ENCODE results near the gene FGD6. TPM values are rescaled to one million over a fixed set of nuclear protein-coding genes. Genes with fewer than 3 reads are reported as not detected.

The FGD6 gene
- total RNA-seq, 1 experiment from 2014 or later, result 28.3 TPM

DNA sequence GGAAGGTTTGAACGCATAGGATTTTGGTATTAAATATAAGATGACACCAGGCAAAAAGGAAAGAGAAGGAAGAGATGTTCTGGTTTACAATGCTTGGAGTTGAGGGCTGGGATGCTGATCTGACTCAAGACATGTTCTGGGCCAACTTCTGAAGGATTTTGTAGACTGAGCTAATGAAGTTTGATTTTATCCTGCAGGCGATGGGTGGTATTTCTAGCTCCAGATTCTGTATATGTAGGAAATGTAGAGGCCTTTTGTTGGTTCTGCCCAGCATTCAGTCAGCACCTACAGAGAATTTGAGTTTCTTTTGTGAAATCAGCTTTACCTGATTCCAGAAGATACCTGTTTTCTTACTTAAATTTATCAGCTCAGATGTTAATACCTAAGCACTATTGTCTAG lies 48.5 kb upstream of the FGD6 start:
- no peaks in the 10 kb centered on the region for H3K9me3 ChIP-seq (ENCODE audit: control insufficient read depth, insufficient read depth, low read depth, low read length)
- intact Hi-C loops (cut with micrococcal nuclease; ENCODE audit: unreplicated experiment), result no loop called here
- ATAC-seq (no peak), DNase-seq (ENCODE audit: low read depth, low spot score) (no peak)
- TF ChIP-seq TCF7L2 (IDR thresholded peaks at IDR 0.05; ENCODE audit: low read depth, low read length) (no peak), SIN3A (IDR thresholded peaks at IDR 0.05; ENCODE audit: borderline replicate concordance, insufficient read depth, low read depth, low read length) (no peak), POLR2AphosphoS5 (IDR thresholded peaks at IDR 0.05; ENCODE audit: low read depth, low read length) (no peak)
- TF ChIP-seq, protein P1, sequence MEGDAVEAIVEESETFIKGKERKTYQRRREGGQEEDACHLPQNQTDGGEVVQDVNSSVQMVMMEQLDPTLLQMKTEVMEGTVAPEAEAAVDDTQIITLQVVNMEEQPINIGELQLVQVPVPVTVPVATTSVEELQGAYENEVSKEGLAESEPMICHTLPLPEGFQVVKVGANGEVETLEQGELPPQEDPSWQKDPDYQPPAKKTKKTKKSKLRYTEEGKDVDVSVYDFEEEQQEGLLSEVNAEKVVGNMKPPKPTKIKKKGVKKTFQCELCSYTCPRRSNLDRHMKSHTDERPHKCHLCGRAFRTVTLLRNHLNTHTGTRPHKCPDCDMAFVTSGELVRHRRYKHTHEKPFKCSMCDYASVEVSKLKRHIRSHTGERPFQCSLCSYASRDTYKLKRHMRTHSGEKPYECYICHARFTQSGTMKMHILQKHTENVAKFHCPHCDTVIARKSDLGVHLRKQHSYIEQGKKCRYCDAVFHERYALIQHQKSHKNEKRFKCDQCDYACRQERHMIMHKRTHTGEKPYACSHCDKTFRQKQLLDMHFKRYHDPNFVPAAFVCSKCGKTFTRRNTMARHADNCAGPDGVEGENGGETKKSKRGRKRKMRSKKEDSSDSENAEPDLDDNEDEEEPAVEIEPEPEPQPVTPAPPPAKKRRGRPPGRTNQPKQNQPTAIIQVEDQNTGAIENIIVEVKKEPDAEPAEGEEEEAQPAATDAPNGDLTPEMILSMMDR (IDR thresholded peaks at IDR 0.05), result no peak
- TF ChIP-seq, protein P2, sequence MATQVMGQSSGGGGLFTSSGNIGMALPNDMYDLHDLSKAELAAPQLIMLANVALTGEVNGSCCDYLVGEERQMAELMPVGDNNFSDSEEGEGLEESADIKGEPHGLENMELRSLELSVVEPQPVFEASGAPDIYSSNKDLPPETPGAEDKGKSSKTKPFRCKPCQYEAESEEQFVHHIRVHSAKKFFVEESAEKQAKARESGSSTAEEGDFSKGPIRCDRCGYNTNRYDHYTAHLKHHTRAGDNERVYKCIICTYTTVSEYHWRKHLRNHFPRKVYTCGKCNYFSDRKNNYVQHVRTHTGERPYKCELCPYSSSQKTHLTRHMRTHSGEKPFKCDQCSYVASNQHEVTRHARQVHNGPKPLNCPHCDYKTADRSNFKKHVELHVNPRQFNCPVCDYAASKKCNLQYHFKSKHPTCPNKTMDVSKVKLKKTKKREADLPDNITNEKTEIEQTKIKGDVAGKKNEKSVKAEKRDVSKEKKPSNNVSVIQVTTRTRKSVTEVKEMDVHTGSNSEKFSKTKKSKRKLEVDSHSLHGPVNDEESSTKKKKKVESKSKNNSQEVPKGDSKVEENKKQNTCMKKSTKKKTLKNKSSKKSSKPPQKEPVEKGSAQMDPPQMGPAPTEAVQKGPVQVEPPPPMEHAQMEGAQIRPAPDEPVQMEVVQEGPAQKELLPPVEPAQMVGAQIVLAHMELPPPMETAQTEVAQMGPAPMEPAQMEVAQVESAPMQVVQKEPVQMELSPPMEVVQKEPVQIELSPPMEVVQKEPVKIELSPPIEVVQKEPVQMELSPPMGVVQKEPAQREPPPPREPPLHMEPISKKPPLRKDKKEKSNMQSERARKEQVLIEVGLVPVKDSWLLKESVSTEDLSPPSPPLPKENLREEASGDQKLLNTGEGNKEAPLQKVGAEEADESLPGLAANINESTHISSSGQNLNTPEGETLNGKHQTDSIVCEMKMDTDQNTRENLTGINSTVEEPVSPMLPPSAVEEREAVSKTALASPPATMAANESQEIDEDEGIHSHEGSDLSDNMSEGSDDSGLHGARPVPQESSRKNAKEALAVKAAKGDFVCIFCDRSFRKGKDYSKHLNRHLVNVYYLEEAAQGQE (IDR thresholded peaks at IDR 0.05; ENCODE audit: insufficient read depth in 1 of 2, low read depth in 2 of 2, low read length in 1 of 2), result no peak
- peaks cover 23% of the 10 kb centered on the region for H3K36me3 ChIP-seq (ENCODE audit: control insufficient read depth, insufficient read depth, low read length)
- no peaks in the 10 kb centered on the region for H3K4me1 ChIP-seq (ENCODE audit: control insufficient read depth, insufficient read depth, low read length)
- H3K27ac ChIP-seq (ENCODE audit: low read length), result no peak overlapping the region
- POLR2A ChIA-PET, result interaction anchor here (0.6 kb wide), 1 partner anchor 574 kb away, joined by 3 read pairs; no protein-coding TSS in a partner anchor
- BruUV-seq (replicated peaks), result no TSS peak
- no peaks in the 10 kb centered on the region for H3K27me3 ChIP-seq (ENCODE audit: control insufficient read depth, insufficient read depth, low read length)
- CTCF ChIA-PET, result no interaction called here
- in situ Hi-C loops (cut with HindIII; ENCODE audit: low pct_unique_long_range_greater_than_20kb, low sequenced_read_pairs), result no loop called here
- H3K4me3 ChIP-seq (ENCODE audit: low read depth in 2 of 2, low read length in 2 of 2), result no peak overlapping the region

DNA sequence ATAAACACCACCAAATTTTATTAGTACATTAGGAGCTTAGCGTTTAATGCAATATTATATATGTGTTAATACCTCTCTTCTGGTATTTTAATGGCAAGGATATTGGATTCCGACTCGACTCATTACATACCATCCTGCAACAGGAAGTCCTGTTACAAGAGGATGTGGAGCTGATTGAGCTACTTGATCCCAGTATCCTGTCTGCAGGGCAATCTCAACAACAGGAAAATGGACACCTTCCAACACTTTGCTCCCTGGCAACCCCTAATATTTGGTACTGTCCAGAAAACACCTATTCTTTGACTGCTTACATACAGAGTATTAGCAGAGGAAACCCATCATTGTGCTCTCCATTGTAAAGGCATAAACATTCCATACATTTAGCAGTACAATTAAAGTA lies 45.5 kb upstream of the FGD6 start:
- Histone ChIP-seq H3K36me3 (ENCODE audit: control insufficient read depth, insufficient read depth, low read length) (peaks cover 31% of the 10 kb centered on the region), H3K27me3 (ENCODE audit: control insufficient read depth, insufficient read depth, low read length) (no peaks in the 10 kb centered on the region), H3K9me3 (ENCODE audit: control insufficient read depth, insufficient read depth, low read depth, low read length) (no peaks in the 10 kb centered on the region), H3K27ac (ENCODE audit: low read length) (no peak overlapping the region), H3K4me3 (ENCODE audit: low read depth in 2 of 2, low read length in 2 of 2) (no peak overlapping the region), H3K4me1 (ENCODE audit: control insufficient read depth, insufficient read depth, low read length) (no peaks in the 10 kb centered on the region)
- DNase-seq (ENCODE audit: low read depth, low spot score) (no peak), ATAC-seq (no peak)
- in situ Hi-C loops (cut with HindIII; ENCODE audit: low pct_unique_long_range_greater_than_20kb, low sequenced_read_pairs), result no loop called here
- TF ChIP-seq, protein P1 (IDR thresholded peaks at IDR 0.05), result no peak
- TF ChIP-seq TCF7L2 (IDR thresholded peaks at IDR 0.05; ENCODE audit: low read depth, low read length) (no peak), SIN3A (IDR thresholded peaks at IDR 0.05; ENCODE audit: borderline replicate concordance, insufficient read depth, low read depth, low read length) (no peak), POLR2AphosphoS5 (IDR thresholded peaks at IDR 0.05; ENCODE audit: low read depth, low read length) (no peak)
- TF ChIP-seq, protein P2 (IDR thresholded peaks at IDR 0.05; ENCODE audit: insufficient read depth in 1 of 2, low read depth in 2 of 2, low read length in 1 of 2), result no peak
- intact Hi-C loops (cut with micrococcal nuclease; ENCODE audit: unreplicated experiment), result no loop called here
- no TSS peak for BruUV-seq (replicated peaks)
- CTCF ChIA-PET, result no interaction called here
- POLR2A ChIA-PET, result no interaction called here

Measured in Panc1 (cell line).